ENCODE measurements around the gene DDX51. TPM values are rescaled to one million over a fixed set of nuclear protein-coding genes. Genes with fewer than 3 reads are reported as not detected.

DDX51 gene
- total RNA-seq, 4 donors from 2014 or later: 9.1 to 12.8 (median 11.3) TPM

DNA sequence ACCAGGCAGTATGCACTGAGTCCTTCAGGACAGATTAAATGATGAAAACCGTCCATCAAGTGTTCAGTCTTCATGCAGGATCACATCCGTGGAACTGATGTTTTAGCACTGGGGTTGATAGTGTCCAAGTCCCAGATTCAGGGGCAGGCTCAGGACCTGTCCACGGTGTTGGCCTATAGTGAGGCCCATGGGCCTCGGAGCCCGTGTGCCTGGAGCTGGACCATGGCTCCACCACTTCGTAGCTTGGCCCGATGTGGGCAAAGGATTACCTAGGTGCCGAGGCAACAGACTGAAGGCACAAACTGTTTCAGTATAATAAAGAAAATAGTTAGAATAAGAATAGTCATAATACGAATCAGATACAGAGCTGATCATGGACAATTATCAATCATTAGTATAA, 41.8 kb downstream of the DDX51 start:
- Histone ChIP-seq H3K27ac (replicated peaks in 1 of 4) (no peak overlapping the region), H3K9me3 (no peaks in the 10 kb centered on the region), H3K4me1 (no peaks in the 10 kb centered on the region), H3K36me3 (peaks cover 0 to 57% (median 34%) of the 10 kb centered on the region in 4 donors), H3K4me3 (no peak overlapping the region), H3K27me3 (no peaks in the 10 kb centered on the region)
- TF ChIP-seq POLR2AphosphoS5 (IDR thresholded peaks at IDR 0.05): no peak
- TF ChIP-seq EP300 (IDR thresholded peaks at IDR 0.05): no peak
- TF ChIP-seq POLR2A (IDR thresholded peaks at IDR 0.05; ENCODE audit: low read depth): no peak
- TF ChIP-seq, protein P1, sequence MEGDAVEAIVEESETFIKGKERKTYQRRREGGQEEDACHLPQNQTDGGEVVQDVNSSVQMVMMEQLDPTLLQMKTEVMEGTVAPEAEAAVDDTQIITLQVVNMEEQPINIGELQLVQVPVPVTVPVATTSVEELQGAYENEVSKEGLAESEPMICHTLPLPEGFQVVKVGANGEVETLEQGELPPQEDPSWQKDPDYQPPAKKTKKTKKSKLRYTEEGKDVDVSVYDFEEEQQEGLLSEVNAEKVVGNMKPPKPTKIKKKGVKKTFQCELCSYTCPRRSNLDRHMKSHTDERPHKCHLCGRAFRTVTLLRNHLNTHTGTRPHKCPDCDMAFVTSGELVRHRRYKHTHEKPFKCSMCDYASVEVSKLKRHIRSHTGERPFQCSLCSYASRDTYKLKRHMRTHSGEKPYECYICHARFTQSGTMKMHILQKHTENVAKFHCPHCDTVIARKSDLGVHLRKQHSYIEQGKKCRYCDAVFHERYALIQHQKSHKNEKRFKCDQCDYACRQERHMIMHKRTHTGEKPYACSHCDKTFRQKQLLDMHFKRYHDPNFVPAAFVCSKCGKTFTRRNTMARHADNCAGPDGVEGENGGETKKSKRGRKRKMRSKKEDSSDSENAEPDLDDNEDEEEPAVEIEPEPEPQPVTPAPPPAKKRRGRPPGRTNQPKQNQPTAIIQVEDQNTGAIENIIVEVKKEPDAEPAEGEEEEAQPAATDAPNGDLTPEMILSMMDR (IDR thresholded peaks at IDR 0.05): no peak
- no peak for DNase-seq (ENCODE audit: extremely low spot score)
- intact Hi-C loops (cut with DNase I): no loop called here
- 92% methylated on average over 9 of the region's 9 CpGs for WGBS

DNA sequence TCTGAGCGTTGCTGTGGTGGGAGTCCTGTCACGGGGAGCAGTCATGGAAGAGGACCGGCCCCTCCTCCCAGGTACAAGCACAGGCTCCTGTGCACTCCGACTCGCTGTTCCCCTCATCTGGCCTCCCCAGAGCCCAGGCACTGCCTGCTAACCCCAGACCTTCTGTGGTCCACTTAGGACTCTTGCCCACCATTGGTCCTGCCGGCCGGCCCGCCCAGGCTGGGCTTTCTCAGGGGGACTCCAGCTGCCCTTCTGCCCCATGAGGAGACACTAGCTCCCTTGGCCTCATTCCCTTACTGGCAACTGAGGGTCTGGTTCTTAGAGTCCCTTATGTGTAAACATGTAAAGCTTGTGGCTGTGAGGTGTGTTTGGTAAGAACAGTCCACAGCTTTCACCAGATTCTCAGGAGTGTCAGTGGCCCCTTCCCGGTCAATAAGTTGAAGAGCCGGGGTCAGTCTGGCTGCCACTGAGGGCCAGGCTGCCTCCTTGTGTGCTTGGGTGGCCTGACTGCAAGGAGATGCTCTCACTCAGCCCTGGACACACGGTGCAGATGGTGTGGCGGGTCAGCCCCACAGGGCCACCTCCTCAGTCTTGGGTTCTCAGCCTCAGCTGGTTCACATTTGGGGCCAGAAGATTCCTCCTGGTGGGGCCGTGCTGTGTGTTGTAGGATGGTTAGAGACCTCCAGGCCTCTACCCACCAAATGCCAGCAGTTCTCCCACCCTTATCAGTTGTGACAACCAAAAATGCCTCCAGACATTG, 43.6 kb downstream of the DDX51 start:
- no peak for DNase-seq (ENCODE audit: extremely low spot score)
- H3K4me1 ChIP-seq: no peaks in the 10 kb centered on the region
- H3K9me3 ChIP-seq: no peaks in the 10 kb centered on the region
- H3K4me3 ChIP-seq: no peak overlapping the region
- TF ChIP-seq, protein P1 (IDR thresholded peaks at IDR 0.05): no peak
- TF ChIP-seq POLR2AphosphoS5 (IDR thresholded peaks at IDR 0.05) (no peak), POLR2A (IDR thresholded peaks at IDR 0.05; ENCODE audit: low read depth) (no peak), EP300 (IDR thresholded peaks at IDR 0.05) (no peak)
- H3K27ac ChIP-seq (replicated peaks in 1 of 4): no peak overlapping the region
- no peaks in the 10 kb centered on the region for H3K27me3 ChIP-seq
- intact Hi-C loops (cut with DNase I): no loop called here
- H3K36me3 ChIP-seq: peaks cover 0 to 39% (median 26%) of the 10 kb centered on the region in 4 donors
- WGBS: 83% methylated on average over 2 of the region's 13 CpGs

- TF ChIP-seq, protein P1 (IDR thresholded peaks at IDR 0.05): no peak
- no peak for TF ChIP-seq POLR2AphosphoS5 (IDR thresholded peaks at IDR 0.05)
- no peak for TF ChIP-seq POLR2A (IDR thresholded peaks at IDR 0.05; ENCODE audit: low read depth)
- TF ChIP-seq EP300 (IDR thresholded peaks at IDR 0.05): no peak
- peaks cover 0 to 33% (median 20%) of the 10 kb centered on the region in 4 donors for H3K36me3 ChIP-seq
- DNase-seq (ENCODE audit: extremely low spot score): no peak
These were observed 44.4 kb downstream of the DDX51 start for GRCh38 chr12:132099739-132100138.

GRCh38 chr12:132095520-132096409, 48.4 kb downstream of the DDX51 start:
- TF ChIP-seq POLR2AphosphoS5 (IDR thresholded peaks at IDR 0.05): no peak
- TF ChIP-seq POLR2A (IDR thresholded peaks at IDR 0.05; ENCODE audit: low read depth): no peak
- H3K4me3 ChIP-seq: no peak overlapping the region
- 96% methylated on average over 11 of the region's 11 CpGs for WGBS
- intact Hi-C loops (cut with DNase I): no loop called here
- no peaks in the 10 kb centered on the region for H3K4me1 ChIP-seq
- H3K36me3 ChIP-seq: peaks cover 0 to 33% (median 24%) of the 10 kb centered on the region in 4 donors
- H3K27ac ChIP-seq (replicated peaks in 1 of 4): no peak overlapping the region
- no peaks in the 10 kb centered on the region for H3K27me3 ChIP-seq
- no peaks in the 10 kb centered on the region for H3K9me3 ChIP-seq
- no peak for DNase-seq (ENCODE audit: extremely low spot score)

More at GRCh38 chr12:132099739-132100138, 44.4 kb downstream of the DDX51 start:
- no peak overlapping the region for H3K27ac ChIP-seq (replicated peaks in 1 of 4)
- H3K27me3 ChIP-seq: no peaks in the 10 kb centered on the region
- no peak overlapping the region for H3K4me3 ChIP-seq
- intact Hi-C loops (cut with DNase I): no loop called here
- H3K9me3 ChIP-seq: no peaks in the 10 kb centered on the region
- WGBS: 90% methylated on average over 12 of the region's 12 CpGs
- no peaks in the 10 kb centered on the region for H3K4me1 ChIP-seq

Measured in esophagus muscularis mucosa (tissue), 4 donors.